ENCODE results near the gene ZNF408. TPM values are rescaled to one million over a fixed set of nuclear protein-coding genes. Genes with fewer than 3 reads are reported as not detected.

ZNF408 gene
- total and polyA plus RNA-seq, 2 of the 13 experiments (the other 11 are each of a cell fraction or from before 2014, with no cell fraction given): 11.2 to 12.5 TPM

GRCh38 chr11:46718155-46719019 lies 17.6 kb downstream of the ZNF408 start:
- Histone ChIP-seq H2AFZ (ENCODE audit: low read length) (no peak overlapping the region), H3K9ac (ENCODE audit: insufficient read depth, low read depth, low read length) (peak overlapping the region; percentile 43; the same call in 1 of the 2 replicates), H3K79me2 (ENCODE audit: insufficient read depth, low read length) (peaks cover 42% of the 10 kb centered on the region), H3K4me1 (ENCODE audit: insufficient read depth, low read length) (peaks cover 87% of the 10 kb centered on the region), H3K4me3 (replicated peaks in 1 of 3; ENCODE audit: insufficient read depth in 1 of 3, low read depth in 2 of 3, low read length in 3 of 3) (peak overlapping the region in 2 of 3 experiments; percentile 3 to 92; a peak in 4 of 6 replicates), H3K36me3 (replicated peaks in 1 of 2; ENCODE audit: control insufficient read depth in 1 of 2, insufficient read depth in 2 of 2, low read length in 2 of 2) (peaks cover 3 to 8% of the 10 kb centered on the region in 2 experiments), H4K20me1 (ENCODE audit: insufficient read depth, low read length) (peaks cover 9% of the 10 kb centered on the region; the same call in 1 of the 2 replicates), H3K27me3 (ENCODE audit: control insufficient read depth in 1 of 2, insufficient read depth in 2 of 2, low read length in 2 of 2) (no peaks in the 10 kb centered on the region; a peak in 1 of 5 replicates), H3K4me2 (ENCODE audit: low read depth, low read length) (peak overlapping the region; percentile 94), H3K27ac (ENCODE audit: extremely low read length, insufficient read depth, low read length) (peak overlapping the region; percentile 92), H3K9me3 (ENCODE audit: low read length) (no peaks in the 10 kb centered on the region)
- WGBS (ENCODE audit: low lambda C conversion rate): 5% methylated on average over 9 of the region's 11 CpGs
- DNase-seq (ENCODE audit: low spot score): peak; percentile 98
- TSS peak; percentile 49 for BruUV-seq (replicated peaks)
- intact Hi-C loops (cut with micrococcal nuclease; ENCODE audit: unreplicated experiment) (loop anchor here (1.0 to 5.0 kb wide), 3 partner anchors 18 to 719 kb away; partner anchors contain the start of gene ARHGAP1), in situ Hi-C loops (cut with HindIII; ENCODE audit: extremely low pct_ligation_motif_present, low pct_unique_long_range_greater_than_20kb) (no loop called here)
- ChIA-PET CTCF (ENCODE audit: low intra/inter-chr PET ratio, low total read pairs) (no interaction called here), POLR2A (interaction anchor here (0.8 to 12.3 kb wide), 16 partner anchors 9 to 164 kb away, joined by 3 to 272 read pairs (median 12); partner anchors contain the start of genes ARHGAP1, ATG13 and ZNF408)
- peak; percentile 92 for ATAC-seq
- FAIRE-seq: peak; percentile 97
- TF ChIP-seq ISX (CRISPR knock-in tag; conservative IDR thresholded peaks at IDR 0.05) (0 out of 2 replicates have a peak, but pooled peaks have one; percentile 57), ZFP37 (CRISPR knock-in tag; IDR thresholded peaks at IDR 0.05; ENCODE audit: borderline replicate concordance) (peak; percentile 60; the same call in 1 of the 2 replicates), ZNF790 (CRISPR knock-in tag; IDR thresholded peaks at IDR 0.05; ENCODE audit: borderline replicate concordance) (0 out of 2 replicates have a peak, but pooled peaks have one; percentile 1), E2F1 (CRISPR knock-in tag; IDR thresholded peaks at IDR 0.05) (peak; percentile 21; the same call in 1 of the 2 replicates), NKX3-1 (CRISPR knock-in tag; IDR thresholded peaks at IDR 0.05) (peak; percentile 41; the same call in 1 of the 2 replicates), SNAI1 (CRISPR knock-in tag; IDR thresholded peaks at IDR 0.05; ENCODE audit: borderline replicate concordance) (no peak), EHMT2 (IDR thresholded peaks at IDR 0.05; ENCODE audit: borderline replicate concordance, low read depth, low read length) (peak; percentile 75; the same call in 1 of the 2 replicates), CEBPB (IDR thresholded peaks at IDR 0.05; ENCODE audit: borderline replicate concordance, low read depth, low read length) (no peak), ZBTB43 (CRISPR knock-in tag; conservative IDR thresholded peaks at IDR 0.05) (peak; percentile 79; the same call in 1 of the 2 replicates), ZFP62 (CRISPR knock-in tag; IDR thresholded peaks at IDR 0.05) (no peak), ZNF12 (CRISPR knock-in tag; IDR thresholded peaks at IDR 0.05) (no peak), TMF1 (CRISPR knock-in tag; IDR thresholded peaks at IDR 0.05; ENCODE audit: low read depth) (0 out of 2 replicates have a peak, but pooled peaks have one; percentile 27), SOX6 (IDR thresholded peaks at IDR 0.05) (no peak), SOX6 (CRISPR knock-in tag; IDR thresholded peaks at IDR 0.05) (peak; percentile 96), ZNF670 (CRISPR knock-in tag; IDR thresholded peaks at IDR 0.05; ENCODE audit: borderline replicate concordance) (peak; percentile 36), GTF2F1 (IDR thresholded peaks at IDR 0.05; ENCODE audit: low read length) (no peak), ZNF234 (CRISPR knock-in tag; conservative IDR thresholded peaks at IDR 0.05) (no peak), ZNF773 (CRISPR knock-in tag; IDR thresholded peaks at IDR 0.05; ENCODE audit: borderline replicate concordance) (no peak), SP4 (CRISPR knock-in tag; IDR thresholded peaks at IDR 0.05) (peak; percentile 78), GPN1 (CRISPR knock-in tag; IDR thresholded peaks at IDR 0.05; ENCODE audit: borderline replicate concordance) (no peak)
